ENCODE results near the gene FADS2.

FADS2 gene

DNA sequence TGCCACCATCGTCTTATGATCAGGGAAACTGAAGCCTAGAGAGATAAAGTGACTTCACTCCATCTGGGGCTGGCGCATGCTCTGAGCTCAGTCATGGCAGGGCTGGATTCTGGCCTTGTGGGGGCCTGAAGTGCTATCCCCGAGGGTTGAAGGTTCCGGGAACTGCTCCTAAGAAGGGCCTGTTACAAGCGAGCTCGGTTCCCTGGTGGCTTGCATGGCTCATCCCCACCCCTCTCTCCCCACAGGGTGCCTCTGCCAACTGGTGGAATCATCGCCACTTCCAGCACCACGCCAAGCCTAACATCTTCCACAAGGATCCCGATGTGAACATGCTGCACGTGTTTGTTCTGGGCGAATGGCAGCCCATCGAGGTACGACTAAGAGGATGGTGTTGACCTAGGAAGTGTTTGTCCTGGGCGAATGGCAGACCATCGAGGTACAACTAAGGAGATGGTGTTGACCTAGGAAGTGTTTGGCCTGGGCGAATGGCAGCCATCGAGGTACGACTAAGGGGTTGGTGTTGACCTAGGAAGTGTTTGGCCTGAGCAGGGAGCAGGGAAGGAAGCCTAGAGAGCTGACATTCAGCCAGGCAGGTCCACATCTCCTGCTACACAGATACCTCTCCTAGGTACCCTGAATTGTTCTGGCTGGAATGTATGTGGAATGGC is 19.9 kb downstream of the FADS2 start:
- no peak for DNase-seq (ENCODE audit: low read depth)

DNA sequence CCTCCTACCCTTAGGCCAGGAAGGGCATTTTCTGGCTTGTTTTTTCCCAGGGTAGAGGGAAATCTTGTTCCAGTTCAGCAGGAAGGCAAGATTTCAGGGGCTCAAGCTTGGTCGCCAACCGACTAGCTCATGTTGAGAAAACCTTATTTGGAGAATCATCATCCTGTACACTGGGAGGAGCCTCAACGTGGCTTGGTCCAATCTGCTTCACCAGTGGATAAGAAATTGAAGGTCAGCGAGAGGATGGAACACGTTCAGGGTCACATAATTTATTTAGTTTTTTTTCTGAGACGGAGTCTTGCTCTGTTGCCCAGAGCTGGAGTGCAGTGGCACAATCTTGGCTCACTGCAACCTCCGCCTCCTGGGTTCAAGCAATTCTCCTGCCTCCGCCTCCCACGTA is 20.5 kb downstream of the FADS2 start:
- no peak for DNase-seq (ENCODE audit: low read depth)

DNA sequence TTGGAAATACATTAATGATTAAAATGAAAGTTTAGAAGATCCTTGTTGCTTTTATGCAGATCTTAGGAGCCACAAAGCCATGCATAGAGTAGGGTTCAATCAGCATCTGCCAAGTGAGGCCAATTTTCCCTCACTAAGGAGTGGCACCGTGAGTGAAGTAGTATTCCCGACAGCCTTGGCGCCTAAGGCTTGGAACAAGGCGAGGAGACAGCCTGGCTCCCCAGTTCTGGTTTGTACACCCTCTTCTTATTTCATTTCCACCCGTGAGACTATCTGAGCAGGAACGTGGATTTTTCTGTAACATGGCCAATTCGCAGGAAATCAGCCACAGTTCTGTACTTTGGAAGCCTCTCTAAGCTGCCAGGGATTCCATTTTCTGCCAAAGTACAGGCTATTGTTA is 22.6 kb downstream of the FADS2 start:
- no peak for DNase-seq (ENCODE audit: low read depth)

DNA sequence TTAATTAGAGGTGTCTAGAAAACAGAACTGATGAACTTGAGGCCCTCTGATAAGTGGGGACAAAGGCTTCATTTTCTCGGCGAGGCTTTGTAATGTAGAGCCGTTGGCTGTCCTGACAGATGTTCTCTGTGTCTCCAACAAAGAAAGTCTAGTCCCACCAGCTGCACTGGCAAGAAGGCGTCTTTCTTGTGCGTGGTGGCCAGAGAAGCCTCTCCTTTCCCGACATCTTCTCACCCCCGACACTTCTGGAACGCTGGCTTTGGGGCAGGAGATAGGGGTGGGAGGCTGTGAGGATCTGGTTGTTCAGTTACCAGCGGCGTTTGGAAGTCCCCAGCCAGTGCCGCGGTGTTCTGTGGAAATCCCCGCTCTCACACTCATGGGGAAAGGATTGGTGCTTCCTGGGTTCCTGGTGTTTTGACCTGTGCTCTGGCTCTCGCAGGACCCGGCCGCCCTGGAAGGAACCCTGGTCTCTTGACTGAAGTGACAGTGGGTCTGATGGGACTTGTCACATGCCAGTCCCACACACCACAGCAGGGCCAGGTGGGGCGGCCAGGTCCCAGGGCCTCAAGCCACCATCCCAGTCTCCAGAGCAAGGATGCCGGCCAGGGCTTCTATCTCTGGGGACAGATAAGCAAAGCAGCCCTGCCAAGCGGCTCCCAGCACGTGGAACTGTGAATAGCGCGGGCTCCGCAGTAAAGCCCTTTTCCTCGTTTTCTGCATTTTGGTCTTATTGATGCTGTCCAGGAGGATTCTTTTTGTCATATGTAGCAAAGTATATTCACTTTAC is 23.2 kb downstream of the FADS2 start:
- DNase-seq (ENCODE audit: low read depth), result no peak

DNA sequence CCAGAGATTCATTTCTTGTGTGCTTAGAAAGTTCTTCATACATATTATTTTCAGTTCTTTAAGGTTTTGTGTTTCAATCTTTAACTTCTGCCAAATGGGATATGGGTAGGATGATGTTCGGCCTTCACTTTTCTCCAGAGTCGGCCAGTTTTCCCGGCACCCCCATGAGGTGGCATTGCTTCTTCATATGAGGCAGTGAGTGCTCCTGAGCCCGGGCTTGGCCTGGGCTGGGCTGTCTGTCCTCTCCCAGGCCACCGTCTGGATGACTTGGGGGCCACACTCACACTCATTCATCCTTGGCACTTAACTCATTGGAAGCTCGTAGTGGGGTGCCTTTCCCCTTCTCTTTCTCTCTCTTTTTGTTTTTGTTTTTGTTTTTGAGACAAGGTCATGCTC is 23.8 kb downstream of the FADS2 start:
- DNase-seq (ENCODE audit: low read depth), result no peak

DNA sequence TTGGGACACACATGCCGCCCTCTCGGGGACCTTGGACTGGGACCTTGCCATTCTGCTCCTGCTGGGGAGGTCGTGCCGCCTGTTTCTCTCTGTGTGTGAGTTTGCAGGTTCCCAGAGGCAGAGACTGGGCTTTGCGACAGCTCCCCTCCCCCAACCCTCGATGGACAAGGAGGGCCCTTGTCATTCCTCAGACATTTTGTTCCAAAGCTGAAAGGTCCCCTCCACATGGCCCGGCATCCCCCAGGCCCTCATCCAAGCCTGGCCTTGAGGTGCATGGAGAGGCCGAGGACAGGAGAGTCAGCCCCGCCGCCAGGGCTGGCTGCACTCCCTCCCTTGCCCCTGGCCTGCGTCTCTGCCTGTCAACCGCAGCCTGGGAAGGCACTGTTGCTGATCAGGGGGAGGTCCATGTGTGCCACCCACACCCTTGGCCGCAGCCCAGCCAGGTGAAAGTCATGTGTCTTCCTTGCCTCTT is 25.6 kb downstream of the FADS2 start:
- DNase-seq (ENCODE audit: low read depth), result no peak

DNA sequence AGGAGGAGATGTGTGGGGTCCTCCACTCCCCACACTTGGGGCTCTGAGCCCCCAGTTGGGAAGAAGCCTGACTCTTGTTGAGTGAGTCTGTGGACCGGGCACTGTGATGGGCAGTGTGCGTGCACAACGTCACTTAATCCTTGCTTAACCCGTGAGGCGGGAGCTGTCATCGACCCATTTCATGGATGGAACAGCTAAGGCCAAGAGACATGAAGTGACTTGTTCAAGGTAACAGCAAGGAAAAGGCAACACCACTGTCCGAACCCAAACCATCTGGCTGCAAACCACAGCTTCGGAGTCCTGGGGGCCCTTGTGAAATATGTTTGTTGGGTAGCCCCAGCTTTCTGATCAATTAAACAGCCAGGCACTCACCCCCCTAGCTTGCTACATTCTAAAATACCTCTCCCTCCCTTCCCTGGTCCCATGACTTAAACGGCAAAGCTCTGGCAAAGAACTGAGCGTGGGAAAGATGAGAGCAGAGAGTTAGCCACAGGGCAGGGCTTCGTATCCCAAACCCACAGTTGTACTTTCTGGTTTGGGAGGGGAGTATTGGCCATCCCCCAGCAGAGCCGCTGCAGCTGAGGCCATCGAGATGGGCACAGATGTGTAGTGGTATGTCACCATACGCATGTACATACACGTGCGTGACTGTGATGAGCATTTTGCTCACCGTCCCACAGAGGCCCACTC is 26.3 kb downstream of the FADS2 start:
- no peak for DNase-seq (ENCODE audit: low read depth)

DNA sequence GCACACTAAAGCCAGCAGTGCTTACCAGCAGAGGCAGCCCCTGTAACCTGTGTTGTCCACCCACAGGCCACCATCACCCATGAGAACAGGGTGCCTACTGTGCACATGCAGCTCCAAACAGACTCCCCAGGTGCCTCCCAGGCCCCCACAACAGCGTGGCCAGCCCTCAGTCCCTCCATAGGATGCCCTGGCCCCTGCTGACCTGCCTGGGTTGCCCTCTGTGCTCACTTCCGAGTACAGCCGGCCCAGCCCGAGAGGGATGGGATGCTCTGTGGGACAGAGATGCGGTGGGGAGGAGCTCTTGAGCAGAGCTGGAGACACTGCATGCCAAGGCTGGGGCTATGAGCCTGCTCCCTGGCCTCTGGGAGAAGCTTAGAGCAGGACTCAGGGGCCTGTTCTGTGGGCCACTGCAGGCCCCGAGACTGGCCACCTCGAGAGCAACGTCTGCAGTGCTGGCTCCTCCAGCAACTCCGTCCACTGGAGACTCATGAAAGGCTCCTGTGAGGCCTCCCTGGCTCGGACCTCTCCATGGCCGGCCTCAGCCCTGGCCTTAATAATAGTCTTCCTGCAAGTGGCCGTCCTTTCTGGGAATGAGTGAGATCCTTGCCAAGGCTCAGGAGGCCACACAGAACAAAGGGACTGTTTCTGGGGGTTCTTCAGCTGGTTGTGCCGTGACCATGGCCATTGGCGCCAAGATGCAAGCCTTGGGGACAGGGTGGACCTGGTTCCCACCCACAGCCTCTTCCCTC is 27.0 kb downstream of the FADS2 start:
- no peak for DNase-seq (ENCODE audit: low read depth)

DNA sequence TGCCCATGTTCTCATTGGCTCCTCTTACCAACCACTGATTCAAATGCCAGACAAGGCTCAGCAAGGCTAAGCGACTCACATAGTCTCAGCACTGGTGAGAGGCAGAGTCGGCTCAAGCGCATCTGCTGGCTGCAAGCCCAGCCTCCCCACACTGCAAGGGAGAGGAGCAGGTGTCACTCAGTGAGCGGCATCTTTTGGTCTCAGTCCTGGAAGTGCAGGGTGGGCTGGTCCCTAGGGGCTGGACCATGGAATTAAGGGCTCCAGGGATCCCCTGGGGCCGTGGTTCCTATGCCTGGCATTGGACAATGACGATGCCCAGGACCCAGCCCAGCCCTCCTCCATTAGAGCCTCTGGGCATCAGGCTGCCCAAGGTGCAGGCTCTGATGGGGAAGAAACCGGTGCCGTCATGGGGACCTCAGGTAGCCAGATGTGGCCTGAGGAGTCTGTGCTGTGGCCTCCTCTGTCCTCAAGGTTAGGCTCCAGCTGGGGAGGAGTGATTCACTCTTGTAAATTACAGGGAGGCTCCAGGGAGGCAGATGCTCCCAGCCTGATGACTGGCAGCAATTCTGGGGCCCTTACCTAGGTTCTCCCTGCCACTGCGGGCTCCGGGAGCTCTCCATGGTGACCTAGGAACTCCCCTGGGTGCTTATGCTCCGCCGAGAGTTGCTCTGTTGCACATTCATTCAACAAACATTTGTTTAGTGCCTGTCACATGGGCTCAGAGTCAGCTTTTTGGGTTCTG is 28.0 kb downstream of the FADS2 start:
- no peak for DNase-seq (ENCODE audit: low read depth)

DNA sequence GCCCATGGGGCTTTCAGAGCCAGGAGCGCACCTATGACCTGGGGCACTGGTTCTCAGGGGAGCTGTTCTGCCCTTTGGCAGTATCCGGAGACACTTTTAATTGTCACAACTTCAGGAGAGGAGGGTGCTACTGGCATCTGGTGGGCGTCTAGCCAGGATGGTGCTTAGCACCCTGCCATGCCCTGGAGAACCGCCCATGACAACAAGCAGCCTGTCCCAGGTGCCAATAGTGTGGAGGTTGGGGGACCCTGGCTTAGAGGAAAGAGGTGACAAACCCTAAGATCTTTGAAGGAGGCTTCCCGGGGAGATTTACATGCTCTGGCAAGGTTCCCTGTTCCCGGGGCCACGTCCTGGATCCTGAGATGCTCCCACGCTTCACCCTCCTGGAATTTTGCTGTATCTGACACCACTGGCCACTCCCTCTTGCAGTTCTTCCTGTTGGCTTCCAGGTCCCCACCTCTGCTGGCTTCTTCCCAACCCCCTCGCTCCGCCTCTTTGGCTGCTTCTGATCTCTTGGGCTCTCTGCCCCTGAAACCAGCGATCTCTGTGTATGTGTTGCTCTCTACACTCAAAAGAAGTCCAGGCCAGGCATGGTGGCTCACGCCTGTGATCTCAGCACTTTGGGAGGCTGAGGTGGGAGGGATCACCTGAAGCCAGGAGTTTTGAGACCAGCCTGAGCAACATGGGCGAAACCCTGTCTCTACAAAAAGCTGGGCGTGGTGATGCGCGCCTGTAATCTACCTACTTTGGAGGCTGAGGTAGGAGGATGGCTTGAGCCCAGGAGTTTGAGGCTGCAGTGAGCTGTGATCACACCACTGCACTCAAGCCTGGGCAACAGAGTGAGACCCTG is 32.2 kb downstream of the FADS2 start:
- DNase-seq (ENCODE audit: low read depth), result no peak

DNA sequence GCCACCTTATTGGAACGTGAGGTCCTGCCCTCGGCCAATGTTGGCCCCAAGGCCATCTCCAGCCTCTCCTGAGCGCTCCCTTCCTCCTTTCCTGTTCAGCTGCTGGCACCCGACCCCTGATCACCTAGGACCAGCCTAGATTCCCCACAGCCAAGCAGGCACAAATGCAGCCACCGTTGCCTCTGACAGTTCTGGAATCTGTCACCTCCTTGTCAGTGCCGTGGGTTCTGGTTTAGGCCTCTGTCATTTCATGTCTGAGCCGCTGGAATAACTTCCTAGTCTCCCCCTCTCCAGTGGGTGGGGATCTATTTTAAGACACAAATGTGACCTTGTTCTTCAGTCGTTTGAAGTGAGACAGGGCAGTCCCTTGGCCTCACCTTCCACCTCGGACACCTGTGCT is 33.5 kb downstream of the FADS2 start:
- DNase-seq (ENCODE audit: low read depth), result no peak

DNA sequence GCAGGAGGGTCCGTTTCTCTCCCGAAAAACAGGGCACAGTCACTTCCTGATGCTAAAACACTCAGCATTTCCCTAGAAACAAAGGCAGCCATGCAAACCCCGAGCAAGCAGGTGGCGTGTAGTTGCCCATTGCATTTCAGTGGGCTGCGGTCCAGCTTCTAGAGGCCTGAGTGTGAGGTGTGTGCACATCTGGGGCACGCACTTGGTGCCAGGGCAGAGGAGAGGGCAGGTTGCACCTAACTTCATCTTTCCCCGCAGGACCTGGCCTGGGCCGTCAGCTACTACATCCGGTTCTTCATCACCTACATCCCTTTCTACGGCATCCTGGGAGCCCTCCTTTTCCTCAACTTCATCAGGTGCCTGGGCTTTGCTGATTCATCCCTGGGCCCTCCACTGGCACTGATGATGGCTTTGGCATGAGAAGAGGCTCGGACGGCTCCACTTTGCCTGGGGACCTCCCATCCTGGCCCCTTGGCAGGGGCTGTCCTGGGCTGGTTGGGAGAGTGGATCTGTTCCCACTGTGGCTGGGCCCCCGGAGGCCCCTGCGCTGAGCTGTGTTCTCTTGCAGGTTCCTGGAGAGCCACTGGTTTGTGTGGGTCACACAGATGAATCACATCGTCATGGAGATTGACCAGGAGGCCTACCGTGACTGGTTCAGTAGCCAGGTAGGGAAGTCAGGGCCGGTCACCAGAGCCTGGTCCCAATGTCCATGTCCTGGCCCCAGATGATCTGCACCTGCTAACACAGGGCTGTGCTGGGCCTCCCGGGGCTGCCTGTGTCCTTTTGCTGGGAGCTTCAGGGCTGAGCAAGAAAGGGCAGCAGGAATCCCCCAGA is 34.8 kb downstream of the FADS2 start:
- no peak for DNase-seq (ENCODE audit: low read depth)

DNA sequence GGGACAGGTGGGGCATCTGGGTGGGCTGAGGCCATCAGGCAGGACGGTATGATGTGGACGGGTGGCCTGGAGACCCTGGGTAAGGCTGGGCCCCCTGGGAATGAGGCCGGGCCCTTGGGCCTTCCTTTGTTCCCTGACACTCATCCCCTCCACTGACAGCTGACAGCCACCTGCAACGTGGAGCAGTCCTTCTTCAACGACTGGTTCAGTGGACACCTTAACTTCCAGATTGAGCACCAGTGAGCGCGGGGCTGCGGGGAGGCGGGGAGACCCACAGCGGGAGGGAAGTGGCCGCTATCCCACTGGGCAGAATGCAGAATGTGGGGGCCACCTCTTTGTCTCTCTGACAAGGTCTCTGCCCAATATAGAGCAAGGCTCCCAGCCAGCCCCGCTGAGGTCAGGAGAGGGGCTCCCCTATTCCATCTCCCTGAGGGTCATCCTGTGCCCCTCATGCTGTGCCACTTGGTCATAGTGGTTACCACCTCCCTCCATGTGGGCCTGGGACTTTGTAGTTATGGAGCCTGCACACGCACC is 35.5 kb downstream of the FADS2 start:
- no peak for DNase-seq (ENCODE audit: low read depth)

DNA sequence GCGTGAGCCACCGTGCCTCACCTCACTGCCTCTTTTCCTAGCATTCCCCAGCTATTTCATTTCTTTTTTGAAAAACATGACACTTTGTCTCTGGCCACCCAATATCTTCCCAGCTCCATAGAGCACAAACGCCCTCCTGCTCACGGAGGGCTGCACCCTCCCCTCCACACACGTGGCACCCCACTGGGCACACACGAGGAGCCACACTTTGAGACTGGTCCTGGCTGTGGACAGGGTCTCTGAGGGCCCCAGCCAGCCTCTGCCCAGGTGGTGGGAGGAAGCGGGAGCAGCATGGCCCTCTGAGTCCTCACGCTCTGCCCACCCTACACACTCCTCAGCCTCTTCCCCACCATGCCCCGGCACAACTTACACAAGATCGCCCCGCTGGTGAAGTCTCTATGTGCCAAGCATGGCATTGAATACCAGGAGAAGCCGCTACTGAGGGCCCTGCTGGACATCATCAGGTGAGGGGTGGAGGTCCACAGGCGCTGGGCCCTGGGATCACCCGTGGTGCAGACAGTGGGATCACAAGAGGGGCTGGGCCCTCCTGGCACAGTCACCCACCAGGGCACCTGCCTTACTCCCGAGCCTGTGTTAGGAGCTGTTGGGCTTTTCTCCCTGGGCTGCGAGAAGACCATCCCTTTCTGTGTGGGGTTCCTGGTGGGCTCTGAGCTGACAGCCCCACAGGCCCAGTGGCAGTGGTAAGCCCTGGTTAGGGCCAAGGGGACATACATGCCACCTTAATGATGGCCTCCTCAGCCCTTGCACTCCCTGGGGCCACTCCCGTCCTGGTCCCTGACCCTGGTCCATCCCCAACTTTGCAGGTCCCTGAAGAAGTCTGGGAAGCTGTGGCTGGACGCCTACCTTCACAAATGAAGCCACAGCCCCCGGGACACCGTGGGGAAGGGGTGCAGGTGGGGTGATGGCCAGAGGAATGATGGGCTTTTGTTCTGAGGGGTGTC is 37.0 kb downstream of the FADS2 start:
- DNase-seq (ENCODE audit: low read depth), result no peak

DNA sequence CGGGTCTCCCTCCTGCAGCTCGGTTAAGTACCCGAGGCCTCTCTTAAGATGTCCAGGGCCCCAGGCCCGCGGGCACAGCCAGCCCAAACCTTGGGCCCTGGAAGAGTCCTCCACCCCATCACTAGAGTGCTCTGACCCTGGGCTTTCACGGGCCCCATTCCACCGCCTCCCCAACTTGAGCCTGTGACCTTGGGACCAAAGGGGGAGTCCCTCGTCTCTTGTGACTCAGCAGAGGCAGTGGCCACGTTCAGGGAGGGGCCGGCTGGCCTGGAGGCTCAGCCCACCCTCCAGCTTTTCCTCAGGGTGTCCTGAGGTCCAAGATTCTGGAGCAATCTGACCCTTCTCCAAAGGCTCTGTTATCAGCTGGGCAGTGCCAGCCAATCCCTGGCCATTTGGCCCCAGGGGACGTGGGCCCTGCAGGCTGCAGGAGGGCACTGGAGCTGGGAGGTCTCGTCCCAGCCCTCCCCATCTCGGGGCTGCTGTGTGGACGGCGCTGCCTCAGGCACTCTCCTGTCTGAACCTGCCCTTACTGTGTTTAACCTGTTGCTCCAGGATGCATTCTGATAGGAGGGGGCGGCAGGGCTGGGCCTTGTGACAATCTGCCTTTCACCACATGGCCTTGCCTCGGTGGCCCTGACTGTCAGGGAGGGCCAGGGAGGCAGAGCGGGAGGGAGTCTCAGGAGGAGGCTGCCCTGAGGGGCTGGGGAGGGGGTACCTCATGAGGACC is 38.3 kb downstream of the FADS2 start:
- no peak for DNase-seq (ENCODE audit: low read depth)

DNA sequence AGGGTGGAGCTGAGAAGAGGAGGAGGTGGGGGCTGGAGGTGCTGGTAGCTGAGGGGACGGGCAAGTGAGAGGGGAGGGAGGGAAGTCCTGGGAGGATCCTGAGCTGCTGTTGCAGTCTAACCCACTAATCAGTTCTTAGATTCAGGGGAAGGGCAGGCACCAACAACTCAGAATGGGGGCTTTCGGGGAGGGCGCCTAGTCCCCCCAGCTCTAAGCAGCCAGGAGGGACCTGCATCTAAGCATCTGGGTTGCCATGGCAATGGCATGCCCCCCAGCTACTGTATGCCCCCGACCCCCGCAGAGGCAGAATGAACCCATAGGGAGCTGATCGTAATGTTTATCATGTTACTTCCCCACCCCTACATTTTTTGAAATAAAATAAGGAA is 38.9 kb downstream of the FADS2 start:
- DNase-seq (ENCODE audit: low read depth), result no peak

DNA sequence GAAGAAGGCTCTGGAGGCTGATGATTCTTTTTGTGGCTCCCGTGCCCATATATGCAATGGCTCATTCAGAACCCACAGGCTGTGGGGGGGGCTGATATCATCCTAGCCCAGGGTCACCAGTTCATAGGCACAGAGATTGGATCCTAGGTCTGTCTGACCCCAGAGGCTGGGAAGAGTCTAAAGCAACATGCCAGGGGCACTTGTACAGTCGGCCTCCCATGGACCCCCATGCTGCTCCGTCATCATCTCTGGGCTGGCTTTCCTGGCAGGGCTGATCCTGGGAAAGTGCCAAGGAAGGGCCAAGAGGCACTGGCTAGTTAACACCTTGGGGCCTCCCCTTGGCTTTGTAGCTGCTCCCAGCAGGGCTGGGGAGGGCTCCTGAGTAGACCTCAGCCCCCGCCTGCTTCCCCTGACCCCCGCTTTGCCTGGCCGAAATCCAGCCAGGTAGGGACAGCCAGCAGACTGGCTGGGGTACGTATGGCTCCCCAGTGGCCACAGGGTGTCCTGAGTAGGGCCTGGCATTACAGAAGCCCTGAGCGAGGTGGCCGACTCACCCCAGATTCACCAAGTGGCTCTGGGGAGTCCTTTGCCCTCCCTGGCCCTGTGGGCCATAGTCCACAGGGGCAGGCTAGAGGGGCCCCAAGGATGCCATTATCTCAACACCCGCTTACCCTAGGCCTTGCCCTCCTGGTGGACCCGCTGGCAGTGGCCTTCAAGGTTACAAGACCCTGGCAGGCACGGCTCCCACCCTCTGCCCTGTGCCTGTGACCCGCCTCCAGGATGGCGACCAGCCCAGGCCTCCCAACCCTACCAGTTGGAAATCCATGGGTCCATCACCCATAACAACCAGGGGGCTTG is 40.7 kb downstream of the FADS2 start:
- DNase-seq (ENCODE audit: low read depth), result no peak
